ENCODE measurements around the gene RAB40B. TPM values are rescaled to one million over a fixed set of nuclear protein-coding genes. Genes with fewer than 3 reads are reported as not detected.

RAB40B gene
- total and polyA plus RNA-seq, 2 of the 13 experiments (the other 11 are each of a cell fraction or from before 2014, with no cell fraction given), result 6.2 to 6.5 TPM

DNA sequence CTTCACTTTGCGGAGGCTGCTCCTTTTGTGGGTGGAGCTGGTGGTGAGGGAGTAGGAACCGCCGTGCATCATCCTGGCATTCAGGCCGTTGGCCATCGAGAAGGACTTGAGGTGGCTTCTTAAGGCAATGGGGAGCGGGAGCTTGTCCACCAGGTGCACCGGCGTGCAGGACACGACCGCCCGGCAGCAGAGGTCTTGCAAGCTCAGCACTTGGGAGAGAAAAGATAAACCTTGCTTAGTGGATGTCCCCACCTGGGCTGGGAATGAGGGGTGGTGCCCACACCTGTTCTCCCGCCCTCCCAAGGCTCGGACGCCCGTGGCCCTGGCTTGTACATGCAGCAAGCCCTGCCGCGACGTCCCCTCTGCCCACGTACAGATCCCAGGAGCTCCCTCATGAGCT, 40.6 kb downstream of the RAB40B start:
- no peak overlapping the region for H3K27ac ChIP-seq (ENCODE audit: extremely low read length, insufficient read depth, low read length)
- no peak overlapping the region for H3K9ac ChIP-seq (ENCODE audit: insufficient read depth, low read depth, low read length)
- no peaks in the 10 kb centered on the region for H3K36me3 ChIP-seq (replicated peaks in 1 of 2; ENCODE audit: control insufficient read depth in 1 of 2, insufficient read depth in 2 of 2, low read length in 2 of 2)
- no peak for TF ChIP-seq MEIS2 (CRISPR knock-in tag; IDR thresholded peaks at IDR 0.05)
- TF ChIP-seq AGO2 (optimal IDR thresholded peaks at IDR 0.05; ENCODE audit: low read depth, low read length), result peak; percentile 26
- H3K79me2 ChIP-seq (ENCODE audit: insufficient read depth, low read length), result no peaks in the 10 kb centered on the region
- FAIRE-seq, result no peak
- H4K20me1 ChIP-seq (ENCODE audit: insufficient read depth, low read length), result no peaks in the 10 kb centered on the region
- CTCF ChIA-PET (ENCODE audit: low intra/inter-chr PET ratio, low total read pairs), result no interaction called here
- no peak overlapping the region for H2AFZ ChIP-seq (ENCODE audit: low read length)
- H3K4me1 ChIP-seq (ENCODE audit: insufficient read depth, low read length), result peaks cover 31% of the 10 kb centered on the region
- BruUV-seq (replicated peaks), result no TSS peak
- H3K4me2 ChIP-seq (ENCODE audit: low read depth, low read length), result no peak overlapping the region
- intact Hi-C loops (cut with micrococcal nuclease; ENCODE audit: unreplicated experiment) (no loop called here), in situ Hi-C loops (cut with HindIII; ENCODE audit: extremely low pct_ligation_motif_present, low pct_unique_long_range_greater_than_20kb) (no loop called here)
- POLR2A ChIA-PET, result no interaction called here
- H3K27me3 ChIP-seq (ENCODE audit: control insufficient read depth in 1 of 2, insufficient read depth in 2 of 2, low read length in 2 of 2), result no peaks in the 10 kb centered on the region
- no peak for DNase-seq (ENCODE audit: low spot score)
- no peak overlapping the region for H3K4me3 ChIP-seq (replicated peaks in 1 of 3; ENCODE audit: insufficient read depth in 1 of 3, low read depth in 2 of 3, low read length in 3 of 3)
- no peak for ATAC-seq
- WGBS (ENCODE audit: low lambda C conversion rate), result 95% methylated on average over 18 of the region's 19 CpGs
- H3K9me3 ChIP-seq (ENCODE audit: low read length), result no peaks in the 10 kb centered on the region

DNA sequence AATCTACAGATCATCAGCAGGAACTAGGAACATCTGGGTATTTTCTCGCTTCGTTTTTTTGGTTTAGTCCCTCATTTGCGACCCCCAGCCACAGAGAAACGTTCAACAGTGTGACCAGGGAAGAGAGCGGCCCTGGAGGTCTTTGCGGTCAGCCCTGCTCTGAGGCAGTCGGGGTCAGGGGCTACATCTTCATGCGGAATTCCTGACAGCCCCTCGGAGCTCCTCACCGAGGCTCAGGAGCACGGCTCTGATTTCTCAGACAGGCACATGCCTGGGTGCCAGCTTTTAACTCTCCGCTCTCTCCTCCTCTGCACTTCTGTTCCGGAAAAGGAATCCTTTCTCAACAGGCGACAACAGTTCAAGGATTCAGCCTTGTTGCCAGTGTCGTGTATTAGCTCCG, 42.2 kb downstream of the RAB40B start:
- BruUV-seq (replicated peaks), result no TSS peak
- no peak for DNase-seq (ENCODE audit: low spot score)
- Histone ChIP-seq H3K9me3 (ENCODE audit: low read length) (no peaks in the 10 kb centered on the region), H3K27ac (ENCODE audit: extremely low read length, insufficient read depth, low read length) (no peak overlapping the region), H3K36me3 (replicated peaks in 1 of 2; ENCODE audit: control insufficient read depth in 1 of 2, insufficient read depth in 2 of 2, low read length in 2 of 2) (no peaks in the 10 kb centered on the region), H3K4me2 (ENCODE audit: low read depth, low read length) (no peak overlapping the region), H3K9ac (ENCODE audit: insufficient read depth, low read depth, low read length) (no peak overlapping the region), H3K4me1 (ENCODE audit: insufficient read depth, low read length) (peaks cover 31% of the 10 kb centered on the region), H3K79me2 (ENCODE audit: insufficient read depth, low read length) (no peaks in the 10 kb centered on the region), H2AFZ (ENCODE audit: low read length) (no peak overlapping the region), H3K4me3 (replicated peaks in 1 of 3; ENCODE audit: insufficient read depth in 1 of 3, low read depth in 2 of 3, low read length in 3 of 3) (no peak overlapping the region), H3K27me3 (ENCODE audit: control insufficient read depth in 1 of 2, insufficient read depth in 2 of 2, low read length in 2 of 2) (no peaks in the 10 kb centered on the region), H4K20me1 (ENCODE audit: insufficient read depth, low read length) (no peaks in the 10 kb centered on the region)
- ChIA-PET POLR2A (no interaction called here), CTCF (ENCODE audit: low intra/inter-chr PET ratio, low total read pairs) (no interaction called here)
- in situ Hi-C loops (cut with HindIII; ENCODE audit: extremely low pct_ligation_motif_present, low pct_unique_long_range_greater_than_20kb) (no loop called here), intact Hi-C loops (cut with micrococcal nuclease; ENCODE audit: unreplicated experiment) (no loop called here)
- ATAC-seq, result no peak
- WGBS (ENCODE audit: low lambda C conversion rate), result 94% methylated on average over 16 of the region's 16 CpGs
- FAIRE-seq, result no peak
- TF ChIP-seq KMT2A (CRISPR knock-in tag; IDR thresholded peaks at IDR 0.05) (no peak), ZFP41 (CRISPR knock-in tag; IDR thresholded peaks at IDR 0.05; ENCODE audit: borderline replicate concordance) (no peak), ZNF660 (CRISPR knock-in tag; IDR thresholded peaks at IDR 0.05; ENCODE audit: borderline replicate concordance, low read depth) (no peak), DMAP1 (CRISPR knock-in tag; IDR thresholded peaks at IDR 0.05) (no peak), NFE2L1 (CRISPR knock-in tag; IDR thresholded peaks at IDR 0.05; ENCODE audit: borderline replicate concordance) (no peak), ZNF329 (CRISPR knock-in tag; IDR thresholded peaks at IDR 0.05; ENCODE audit: low read depth) (no peak), NFE2L2 (IDR thresholded peaks at IDR 0.05; ENCODE audit: low read length) (no peak), MATR3 (CRISPR knock-in tag; IDR thresholded peaks at IDR 0.05) (no peak), PPARG (CRISPR knock-in tag; conservative IDR thresholded peaks at IDR 0.05) (no peak), ZNF136 (CRISPR knock-in tag; IDR thresholded peaks at IDR 0.05; ENCODE audit: low read depth) (no peak), CHCHD3 (CRISPR knock-in tag; IDR thresholded peaks at IDR 0.05) (no peak)
- TF ChIP-seq, protein P1, sequence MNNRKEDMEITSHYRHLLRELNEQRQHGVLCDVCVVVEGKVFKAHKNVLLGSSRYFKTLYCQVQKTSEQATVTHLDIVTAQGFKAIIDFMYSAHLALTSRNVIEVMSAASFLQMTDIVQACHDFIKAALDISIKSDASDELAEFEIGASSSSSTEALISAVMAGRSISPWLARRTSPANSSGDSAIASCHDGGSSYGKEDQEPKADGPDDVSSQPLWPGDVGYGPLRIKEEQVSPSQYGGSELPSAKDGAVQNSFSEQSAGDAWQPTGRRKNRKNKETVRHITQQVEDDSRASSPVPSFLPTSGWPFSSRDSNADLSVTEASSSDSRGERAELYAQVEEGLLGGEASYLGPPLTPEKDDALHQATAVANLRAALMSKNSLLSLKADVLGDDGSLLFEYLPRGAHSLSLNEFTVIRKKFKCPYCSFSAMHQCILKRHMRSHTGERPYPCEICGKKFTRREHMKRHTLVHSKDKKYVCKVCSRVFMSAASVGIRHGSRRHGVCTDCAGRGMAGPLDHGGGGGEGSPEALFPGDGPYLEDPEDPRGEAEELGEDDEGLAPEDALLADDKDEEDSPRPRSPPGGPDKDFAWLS (CRISPR knock-in tag; IDR thresholded peaks at IDR 0.05; ENCODE audit: borderline replicate concordance), result no peak
- TF ChIP-seq, protein P2, sequence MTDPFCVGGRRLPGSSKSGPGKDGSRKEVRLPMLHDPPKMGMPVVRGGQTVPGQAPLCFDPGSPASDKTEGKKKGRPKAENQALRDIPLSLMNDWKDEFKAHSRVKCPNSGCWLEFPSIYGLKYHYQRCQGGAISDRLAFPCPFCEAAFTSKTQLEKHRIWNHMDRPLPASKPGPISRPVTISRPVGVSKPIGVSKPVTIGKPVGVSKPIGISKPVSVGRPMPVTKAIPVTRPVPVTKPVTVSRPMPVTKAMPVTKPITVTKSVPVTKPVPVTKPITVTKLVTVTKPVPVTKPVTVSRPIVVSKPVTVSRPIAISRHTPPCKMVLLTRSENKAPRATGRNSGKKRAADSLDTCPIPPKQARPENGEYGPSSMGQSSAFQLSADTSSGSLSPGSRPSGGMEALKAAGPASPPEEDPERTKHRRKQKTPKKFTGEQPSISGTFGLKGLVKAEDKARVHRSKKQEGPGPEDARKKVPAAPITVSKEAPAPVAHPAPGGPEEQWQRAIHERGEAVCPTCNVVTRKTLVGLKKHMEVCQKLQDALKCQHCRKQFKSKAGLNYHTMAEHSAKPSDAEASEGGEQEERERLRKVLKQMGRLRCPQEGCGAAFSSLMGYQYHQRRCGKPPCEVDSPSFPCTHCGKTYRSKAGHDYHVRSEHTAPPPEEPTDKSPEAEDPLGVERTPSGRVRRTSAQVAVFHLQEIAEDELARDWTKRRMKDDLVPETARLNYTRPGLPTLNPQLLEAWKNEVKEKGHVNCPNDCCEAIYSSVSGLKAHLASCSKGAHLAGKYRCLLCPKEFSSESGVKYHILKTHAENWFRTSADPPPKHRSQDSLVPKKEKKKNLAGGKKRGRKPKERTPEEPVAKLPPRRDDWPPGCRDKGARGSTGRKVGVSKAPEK (CRISPR knock-in tag; IDR thresholded peaks at IDR 0.05; ENCODE audit: borderline replicate concordance), result no peak
